ENCODE results near the gene PXDC1. TPM values are rescaled to one million over a fixed set of nuclear protein-coding genes. Genes with fewer than 3 reads are reported as not detected.

Gene PXDC1
- polyA plus RNA-seq, 3 donors = 19.7 to 23.4 (median 20.4) TPM

DNA sequence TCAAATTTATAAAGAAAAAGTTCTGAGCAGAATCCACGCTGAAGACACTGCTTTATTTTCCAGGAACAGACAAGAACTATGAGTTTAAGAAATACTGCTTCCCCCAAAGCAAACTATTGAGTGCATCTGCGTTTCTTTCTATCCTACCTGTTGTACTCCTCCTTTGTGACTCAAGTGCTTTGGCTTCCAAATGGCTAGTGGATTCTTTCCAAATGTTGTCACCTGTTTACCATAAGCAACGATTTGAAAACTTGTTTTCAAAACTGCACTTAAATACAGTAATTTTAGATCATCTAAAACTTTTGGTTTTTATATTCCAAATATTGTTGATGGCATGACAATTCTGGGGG lies 9.5 kb downstream of the PXDC1 start:
- DNase-seq (ENCODE audit: extremely low read depth in 1 of 11, low read depth in 9 of 11, low spot score in 4 of 11) = no peak

- DNase-seq (ENCODE audit: extremely low read depth in 1 of 11, low read depth in 9 of 11, low spot score in 4 of 11) = no peak
Observed at GRCh38 chr6:3741477-3741871, 10.0 kb downstream of the PXDC1 start.

GRCh38 chr6:3740551-3741476 lies 10.7 kb downstream of the PXDC1 start:
- no peak for DNase-seq (ENCODE audit: extremely low read depth in 1 of 11, low read depth in 9 of 11, low spot score in 4 of 11)

- no peak for DNase-seq (ENCODE audit: extremely low read depth in 1 of 11, low read depth in 9 of 11, low spot score in 4 of 11)
Observed at GRCh38 chr6:3739311-3739897, 12.1 kb downstream of the PXDC1 start.

GRCh38 chr6:3738381-3739131 lies 13.0 kb downstream of the PXDC1 start:
- DNase-seq (ENCODE audit: extremely low read depth in 1 of 11, low read depth in 9 of 11, low spot score in 4 of 11) = no peak

DNA sequence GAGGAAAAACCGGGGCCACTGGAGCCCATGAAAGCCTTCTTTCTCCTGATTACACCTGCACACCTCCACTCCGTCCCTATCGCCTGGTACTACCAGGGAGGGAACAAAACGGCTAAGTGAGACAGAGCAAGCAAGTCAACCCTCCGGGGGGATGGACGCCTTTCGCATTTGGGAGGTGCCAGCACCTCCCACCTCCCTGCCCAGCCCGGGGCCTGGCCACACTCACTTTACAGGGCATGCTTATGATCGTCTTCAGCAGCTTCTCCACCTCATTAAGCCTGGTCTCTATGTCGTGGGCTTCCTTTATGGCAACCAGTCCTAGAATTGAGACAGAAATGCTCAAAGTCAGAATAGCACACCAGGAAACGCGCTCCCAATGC lies 13.7 kb downstream of the PXDC1 start:
- no peak for DNase-seq (ENCODE audit: extremely low read depth in 1 of 11, low read depth in 9 of 11, low spot score in 4 of 11)

DNA sequence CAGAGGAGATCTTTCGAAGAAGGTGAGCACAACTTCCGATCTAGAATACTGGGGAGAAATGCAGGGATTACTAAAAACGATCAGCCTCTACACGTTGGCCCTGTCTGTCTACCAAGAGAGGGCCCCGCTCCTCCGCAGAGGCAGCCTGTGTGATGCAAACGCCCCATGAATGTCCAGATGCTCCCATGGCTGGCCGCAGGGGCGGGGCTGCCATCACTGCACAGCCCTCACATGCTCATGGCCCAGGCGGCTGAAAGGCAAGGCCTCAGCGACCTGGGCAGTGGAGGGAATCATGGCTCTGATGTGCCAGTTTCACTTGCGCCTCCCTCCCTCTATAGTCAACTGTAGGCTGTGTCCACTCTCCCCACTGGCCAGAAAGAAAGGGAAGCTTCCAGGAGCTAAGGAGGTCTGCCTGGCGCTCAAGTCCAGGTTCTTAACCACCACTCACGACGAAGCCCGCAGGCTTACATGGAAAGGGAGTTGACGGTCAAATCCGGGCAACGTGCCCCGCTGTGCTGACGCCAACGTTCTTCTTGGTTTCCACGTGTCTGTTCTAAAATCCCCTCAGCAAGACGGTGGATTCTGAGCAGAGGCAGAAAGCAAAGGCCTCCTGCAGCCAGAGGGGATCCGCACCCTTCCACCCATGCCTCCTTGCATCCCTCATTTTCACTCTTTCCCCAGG lies 14.2 kb downstream of the PXDC1 start:
- DNase-seq (ENCODE audit: extremely low read depth in 1 of 11, low read depth in 9 of 11, low spot score in 4 of 11) = no peak

DNA sequence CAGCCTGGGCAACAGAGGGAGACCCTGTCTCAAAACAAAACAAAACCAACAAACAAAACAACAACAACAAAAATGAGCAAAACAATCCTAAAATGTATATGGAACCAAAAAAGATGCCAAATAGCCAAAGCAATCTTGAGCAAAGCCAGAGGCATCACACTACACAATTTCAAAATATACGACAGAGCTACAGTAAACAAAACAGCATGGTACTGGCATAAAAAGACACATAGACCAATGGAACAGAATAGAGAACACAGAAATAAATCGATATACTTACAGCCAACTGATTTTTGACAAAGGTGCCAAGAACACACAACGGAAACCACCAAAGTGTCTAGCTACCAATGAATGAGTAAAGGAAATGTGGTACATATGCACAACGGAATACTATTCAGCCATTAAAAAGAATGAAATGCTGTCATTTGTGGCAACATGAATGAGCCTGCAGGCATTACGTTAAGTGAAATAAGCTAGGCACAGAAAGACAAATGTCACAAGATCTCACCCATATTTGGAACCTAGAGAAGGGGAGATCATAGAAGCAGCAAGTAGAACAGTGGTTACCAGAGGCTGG lies 16.4 kb downstream of the PXDC1 start:
- DNase-seq (ENCODE audit: extremely low read depth in 1 of 11, low read depth in 9 of 11, low spot score in 4 of 11) = no peak

DNA sequence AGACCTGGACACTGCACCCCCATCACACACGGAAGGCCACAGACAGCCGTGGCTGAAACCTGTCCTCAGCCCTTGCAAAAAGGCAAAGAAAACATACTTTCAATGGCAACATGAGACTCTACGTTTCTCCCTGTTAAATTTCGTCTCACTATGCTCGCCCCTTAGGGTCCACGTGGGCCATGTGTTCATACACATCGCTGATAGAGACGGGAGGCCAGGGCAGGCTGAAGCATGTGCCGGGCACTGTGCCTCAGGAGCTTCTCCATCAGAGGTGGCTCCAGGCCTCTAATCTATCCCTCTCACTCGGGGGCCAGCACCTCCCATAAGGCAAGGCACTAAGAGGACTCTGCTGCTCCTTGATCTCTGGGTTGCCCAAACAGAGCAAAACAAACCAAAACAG lies 17.5 kb downstream of the PXDC1 start:
- no peak for DNase-seq (ENCODE audit: extremely low read depth in 1 of 11, low read depth in 9 of 11, low spot score in 4 of 11)

- no peak for DNase-seq (ENCODE audit: extremely low read depth in 1 of 11, low read depth in 9 of 11, low spot score in 4 of 11)
Observed at GRCh38 chr6:3733321-3733925, 18.1 kb downstream of the PXDC1 start.

DNA sequence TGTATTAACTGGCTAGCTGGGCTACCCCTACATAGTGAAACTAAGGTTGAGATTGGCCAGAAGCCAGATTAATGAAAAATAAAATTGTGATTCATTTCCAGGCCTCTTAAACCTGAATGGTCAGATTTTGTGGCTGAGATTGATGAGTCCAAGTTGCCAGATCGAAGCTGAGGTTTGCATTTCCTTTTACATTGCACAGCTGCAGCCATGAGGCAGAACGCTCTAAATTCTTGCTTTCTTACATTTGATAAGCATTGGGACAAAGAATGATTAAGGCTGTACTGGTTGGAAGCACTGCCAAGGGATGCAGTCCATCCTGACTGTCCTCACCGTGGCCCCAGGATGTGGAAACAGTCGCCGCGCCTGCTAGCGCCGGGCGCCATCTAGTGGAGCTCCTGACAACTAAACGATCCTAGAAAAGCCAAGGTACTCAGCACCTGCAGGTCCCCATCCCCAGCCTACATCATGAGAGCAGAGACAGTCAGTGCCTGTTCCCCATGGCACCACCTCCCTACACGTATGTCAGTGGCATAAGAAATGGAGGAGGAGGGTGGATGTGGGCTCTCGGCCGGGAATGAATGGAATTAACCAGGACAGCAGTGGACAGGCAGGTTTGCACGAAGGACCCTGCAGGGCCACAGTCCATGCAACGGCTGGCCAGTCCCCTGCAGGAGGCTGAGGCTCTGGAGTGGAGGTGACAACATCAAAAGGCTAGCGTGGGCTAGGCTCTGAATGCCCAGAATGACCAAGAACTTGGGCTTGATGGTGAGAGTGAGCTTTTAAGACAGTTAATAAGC lies 19.0 kb downstream of the PXDC1 start:
- DNase-seq (ENCODE audit: extremely low read depth in 1 of 11, low read depth in 9 of 11, low spot score in 4 of 11) = peak in 2 of 11 donors; percentile 57 to 65

DNA sequence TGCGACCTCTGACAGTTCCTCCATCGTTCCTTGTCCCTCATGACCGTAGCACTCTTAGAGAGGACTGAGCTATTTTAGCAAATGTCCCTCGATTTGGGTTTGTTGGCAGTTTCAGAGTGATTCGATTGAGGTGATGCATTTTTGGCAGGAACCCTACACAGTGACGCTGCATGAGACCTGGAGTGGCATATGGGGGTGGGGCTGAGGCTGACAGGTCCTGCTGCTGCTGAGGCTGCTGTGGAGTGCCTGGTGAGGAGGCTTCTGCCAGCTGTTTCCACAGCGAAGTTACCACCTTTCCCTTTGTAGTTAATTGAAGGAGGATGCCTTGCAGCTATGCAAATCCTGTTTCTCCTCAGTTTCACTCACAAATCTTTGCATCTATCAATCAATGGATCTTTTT lies 19.8 kb downstream of the PXDC1 start:
- DNase-seq (ENCODE audit: extremely low read depth in 1 of 11, low read depth in 9 of 11, low spot score in 4 of 11) = no peak

DNA sequence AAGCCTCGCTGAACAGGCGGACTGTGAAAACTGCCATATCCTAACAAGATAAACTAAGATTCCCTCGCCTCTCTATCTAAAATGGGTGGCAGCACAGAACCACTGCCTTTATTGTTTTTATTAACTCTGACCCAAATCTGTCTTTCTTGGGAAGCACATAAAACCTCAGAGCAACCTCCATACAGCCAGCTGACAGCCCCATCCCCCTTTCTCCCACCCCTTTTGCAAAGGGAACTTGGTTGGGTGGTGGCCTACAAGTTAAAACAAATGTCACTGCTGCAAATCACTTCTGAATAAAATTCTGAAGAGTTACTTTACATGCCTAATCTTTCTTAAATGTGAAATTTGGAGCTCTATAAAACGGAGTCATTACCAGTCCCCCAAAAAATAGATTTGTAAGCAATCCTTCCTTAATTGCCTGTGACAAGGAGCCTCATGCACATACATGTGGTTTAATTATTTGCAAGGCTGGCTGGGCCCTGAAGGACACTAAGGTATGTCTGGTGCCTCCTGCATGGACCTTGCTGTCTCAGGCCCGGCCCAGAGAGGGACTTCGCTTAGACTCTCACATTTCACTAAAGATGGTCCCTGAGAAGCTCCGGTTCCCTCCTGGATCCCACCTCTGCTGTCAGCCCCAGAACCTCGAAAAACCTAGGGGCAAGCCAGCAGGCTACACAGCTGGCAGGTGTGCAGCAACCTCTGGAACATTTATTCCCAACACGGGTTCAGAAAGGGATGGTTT lies 21.7 kb downstream of the PXDC1 start:
- no peak for DNase-seq (ENCODE audit: extremely low read depth in 1 of 11, low read depth in 9 of 11, low spot score in 4 of 11)

DNA sequence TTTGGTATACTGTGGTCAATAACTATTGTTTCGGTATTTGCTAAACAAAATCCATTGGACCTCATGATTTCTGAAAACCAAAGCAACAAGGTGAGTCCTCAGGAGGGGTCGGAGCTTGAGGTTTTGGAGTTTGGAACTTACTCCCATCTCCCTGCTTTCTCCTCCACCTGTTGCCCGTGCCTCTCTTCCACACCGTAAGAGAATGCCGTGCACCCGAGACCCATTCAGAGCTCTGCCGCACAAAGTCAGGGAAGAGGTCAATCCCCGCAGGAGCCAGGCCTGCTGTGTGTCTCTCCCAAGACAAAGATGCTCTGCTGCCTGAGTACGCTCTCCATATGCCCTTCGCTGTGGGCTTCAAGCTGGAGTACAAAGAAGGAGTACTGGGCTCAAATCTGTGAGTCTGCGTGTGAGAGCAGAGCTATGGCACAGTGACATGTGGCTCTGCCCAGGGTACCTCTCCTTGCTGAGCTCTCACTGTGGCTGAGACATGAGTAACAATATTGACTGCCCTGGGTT lies 23.9 kb downstream of the PXDC1 start:
- no peak for DNase-seq (ENCODE audit: extremely low read depth in 1 of 11, low read depth in 9 of 11, low spot score in 4 of 11)

DNA sequence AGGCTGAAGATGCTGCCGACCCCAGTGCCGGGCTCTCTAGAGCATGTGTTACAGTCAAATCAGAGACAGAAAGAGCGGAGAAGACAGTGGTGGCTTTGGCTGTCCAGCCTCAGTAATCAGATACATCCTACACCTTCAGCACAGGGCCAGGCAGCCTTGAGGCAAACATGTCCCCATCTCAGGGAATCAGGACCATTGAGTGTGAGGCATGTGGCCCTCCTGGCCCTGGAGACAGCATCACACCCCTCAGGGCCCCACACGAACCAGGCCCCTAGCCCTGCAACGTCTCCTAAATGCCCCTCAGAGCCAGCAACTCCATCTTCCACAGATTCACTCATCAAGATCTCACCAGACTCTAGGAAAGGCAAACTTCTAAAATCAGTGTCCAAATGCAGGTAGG lies 24.5 kb downstream of the PXDC1 start:
- DNase-seq (ENCODE audit: extremely low read depth in 1 of 11, low read depth in 9 of 11, low spot score in 4 of 11) = no peak

DNA sequence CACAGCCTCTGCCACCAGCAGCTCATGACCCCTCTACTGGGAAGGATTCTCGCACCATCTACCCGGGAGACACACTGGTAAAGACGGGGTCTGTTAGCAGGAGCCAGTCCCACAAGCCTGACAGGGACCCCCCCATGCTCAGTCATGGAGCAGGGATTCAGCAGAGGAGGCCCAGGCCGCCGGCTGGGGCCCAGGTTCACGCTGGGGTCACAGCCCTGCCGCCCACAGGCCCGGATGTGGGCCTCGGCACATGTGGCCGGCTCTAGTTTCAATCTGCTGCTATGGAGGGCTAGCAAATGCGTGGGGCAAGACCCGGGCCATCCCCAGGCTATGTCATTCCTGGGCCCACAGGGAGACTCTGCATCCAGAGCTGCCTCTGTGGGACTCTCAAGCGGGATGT lies 25.1 kb downstream of the PXDC1 start:
- DNase-seq (ENCODE audit: extremely low read depth in 1 of 11, low read depth in 9 of 11, low spot score in 4 of 11) = no peak
